ENCODE measurements around the gene AP3S2. TPM values are rescaled to one million over a fixed set of nuclear protein-coding genes. Genes with fewer than 3 reads are reported as not detected.

Gene AP3S2
- total and polyA plus RNA-seq, 2 of the 8 experiments (the other 6 are each of a cell fraction or from before 2014, with no cell fraction given): 19.2 to 45.4 TPM

GRCh38 chr15:89802986-89803824 is 90.6 kb downstream of the AP3S2 start:
- H3K9me3 ChIP-seq (ENCODE audit: insufficient read depth in 2 of 2, low read depth in 1 of 2, low read length in 1 of 2): no peaks in the 10 kb centered on the region
- H3K4me1 ChIP-seq (replicated peaks in 1 of 4; ENCODE audit: control insufficient read depth in 3 of 4, insufficient read depth in 4 of 4, low read length in 3 of 4): peaks cover 0 to 9% (median 1%) of the 10 kb centered on the region in 4 experiments; a peak in 4 of 7 replicates
- no peak overlapping the region for H4K5ac ChIP-seq (ENCODE audit: insufficient read length, low read depth, low read length)
- H3K14ac ChIP-seq (ENCODE audit: insufficient read length): no peak overlapping the region
- no peak overlapping the region for H4K91ac ChIP-seq (replicated peaks; ENCODE audit: insufficient read length, low read length)
- H3K9ac ChIP-seq (replicated peaks in 1 of 4; ENCODE audit: extremely low read depth in 1 of 4, low read depth in 3 of 4, low read length in 3 of 4): no peak overlapping the region
- H3K79me1 ChIP-seq (ENCODE audit: low read depth, low read length): no peaks in the 10 kb centered on the region
- 86% methylated on average over 19 of the region's 24 CpGs; no CpG with 5 or more reads in 1 of the 2 experiments for WGBS, 2 experiments (ENCODE audit: extremely low coverage in 1 of 2, insufficient coverage in 1 of 2, insufficient read length in 1 of 2, insufficient replicate concordance in 2 of 2, low coverage in 1 of 2, low lambda C conversion rate in 2 of 2, missing lambda C conversion rate in 1 of 2)
- no peak overlapping the region for H2BK120ac ChIP-seq (replicated peaks; ENCODE audit: low read depth, low read length)
- H2BK12ac ChIP-seq (ENCODE audit: low read depth, low read length): no peak overlapping the region
- DNase-seq (ENCODE audit: low read depth in 1 of 2, low spot score in 2 of 2): no peak
- H3K4me2 ChIP-seq (ENCODE audit: insufficient read depth in 1 of 2, low read depth in 2 of 2, low read length in 2 of 2): no peak overlapping the region
- no peak overlapping the region for H2BK5ac ChIP-seq (ENCODE audit: low read depth, low read length)
- H4K8ac ChIP-seq (ENCODE audit: extremely low read depth, insufficient read depth, low read length): no peak overlapping the region
- no peak overlapping the region for H3K23ac ChIP-seq (ENCODE audit: insufficient read length)
- no peak overlapping the region for H2BK20ac ChIP-seq (ENCODE audit: low read length)
- H3K79me2 ChIP-seq (ENCODE audit: control insufficient read depth in 1 of 2, insufficient read depth in 2 of 2, low read length in 2 of 2): no peaks in the 10 kb centered on the region
- H3K18ac ChIP-seq (ENCODE audit: extremely low read depth, low read length): no peak overlapping the region; the same call in 1 of the 2 replicates
- H3K4ac ChIP-seq (replicated peaks; ENCODE audit: insufficient read length, low read depth, low read length): no peak overlapping the region
- ChIA-PET POLR2A (ENCODE audit: partially characterized antibody) (interaction anchor here (0.9 to 1.8 kb wide), 3 partner anchors 9 to 11 kb away, joined by 3 to 4 read pairs (median 3); partner anchors contain the start of gene ANPEP), CTCF (ENCODE audit: partially characterized antibody) (interaction anchor here (0.5 to 3.0 kb wide), 7 partner anchors 12 to 305 kb away, joined by 3 to 16 read pairs (median 7); no protein-coding TSS in a partner anchor)
- FAIRE-seq: no peak
- no peaks in the 10 kb centered on the region for H3K36me3 ChIP-seq (ENCODE audit: control insufficient read depth in 2 of 4, insufficient read depth in 4 of 4, low read length in 3 of 4)
- H3K27ac ChIP-seq (ENCODE audit: low read depth, low read length): no peak overlapping the region
- H2AFZ ChIP-seq (ENCODE audit: low read length): no peak overlapping the region
- H2BK15ac ChIP-seq (ENCODE audit: low read length): no peak overlapping the region
- peaks cover 0 to 3% (median 0%) of the 10 kb centered on the region in 4 experiments; a peak in 2 of 7 replicates for H3K27me3 ChIP-seq (replicated peaks in 1 of 4; ENCODE audit: control insufficient read depth in 3 of 4, extremely low read depth in 1 of 4, insufficient read depth in 3 of 4, low read length in 3 of 4)
- H3K4me3 ChIP-seq (ENCODE audit: extremely low read depth in 1 of 4, insufficient read depth in 2 of 4, low read depth in 3 of 4, low read length in 4 of 4): no peak overlapping the region
- no peak overlapping the region for H2AK5ac ChIP-seq (ENCODE audit: low read depth, low read length)
- no peaks in the 10 kb centered on the region for H4K20me1 ChIP-seq (replicated peaks in 1 of 2; ENCODE audit: control insufficient read depth in 1 of 2, insufficient read depth in 2 of 2, low read length in 2 of 2)
- TF ChIP-seq JUND (IDR thresholded peaks at IDR 0.05; ENCODE audit: low read length) (no peak), POLR2AphosphoS5 (IDR thresholded peaks at IDR 0.05; ENCODE audit: low read depth, low read length) (no peak), EGR1 (IDR thresholded peaks at IDR 0.05; ENCODE audit: borderline replicate concordance, low read depth, low read length) (no peak), FOSL1 (IDR thresholded peaks at IDR 0.05; ENCODE audit: insufficient read depth, low read depth, low read length) (no peak), ATF3 (IDR thresholded peaks at IDR 0.05; ENCODE audit: insufficient read depth, low read depth, low read length) (no peak)
- H3K56ac ChIP-seq (replicated peaks; ENCODE audit: insufficient read length, low read depth, low read length): no peak overlapping the region
- no peaks in the 10 kb centered on the region for H3K23me2 ChIP-seq (ENCODE audit: low read depth, low read length)
